GM21786 (cell line): ENCODE measurements around the gene C1orf174.
"Not testable (repeated sequence)": the region's sequence is repeated elsewhere in the genome, so short reads cannot be mapped to it uniquely, and the experiment has no call there.

Experiments used
- ATAC-seq: cut with Tn5 transposase; IDR thresholded peaks from one replicate; pipeline ENCODE4 v1.9.1; 2021; ENCODE audit not compliant: unreplicated experiment

C1orf174 gene

GRCh38 chr1:3926956-3927355 lies 26.9 kb upstream of the C1orf174 start:
- ATAC-seq, result no peak

DNA sequence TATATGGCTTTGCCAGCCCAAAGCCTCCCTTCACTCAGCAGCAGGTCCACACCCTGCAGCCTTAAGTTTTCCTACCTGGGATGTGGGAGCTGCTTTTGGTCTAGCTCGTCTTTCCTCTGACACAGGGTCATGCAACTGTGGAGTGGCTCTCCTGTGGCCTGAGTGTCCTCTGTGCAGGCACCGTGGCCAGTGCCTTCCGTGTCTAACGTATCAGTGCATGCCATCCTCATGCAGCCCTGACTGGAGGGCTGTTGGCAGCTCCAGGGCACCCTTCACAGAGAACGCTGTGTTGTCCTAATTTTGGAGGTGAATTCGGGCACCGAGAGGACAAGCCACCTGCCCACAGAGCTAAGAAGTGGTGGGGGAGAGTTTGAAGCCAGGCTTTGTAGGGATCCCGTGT lies 25.7 kb upstream of the C1orf174 start:
- no peak for ATAC-seq

DNA sequence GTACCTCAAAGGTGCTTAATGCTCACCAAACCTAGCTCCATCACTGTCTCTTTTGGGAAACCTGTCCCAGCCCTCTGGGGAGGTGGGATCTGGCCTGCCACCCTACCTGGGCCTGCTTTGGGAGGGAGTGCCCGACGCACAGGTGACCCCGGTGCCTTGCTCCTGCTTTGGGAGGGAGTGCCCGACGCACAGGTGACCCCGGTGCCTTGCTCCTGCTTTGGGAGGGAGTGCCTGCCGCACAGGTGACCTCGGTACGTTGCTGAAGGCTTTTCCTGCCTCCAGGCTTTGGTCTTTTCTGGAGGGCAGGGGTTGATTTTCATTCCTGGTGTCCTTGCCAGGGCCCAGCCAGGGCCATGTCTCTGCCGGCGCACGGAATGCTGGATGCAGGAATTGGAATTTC lies 25.2 kb upstream of the C1orf174 start:
- no peak for ATAC-seq

GRCh38 chr1:3924825-3925220 lies 24.8 kb upstream of the C1orf174 start:
- no peak for ATAC-seq

- no peak for ATAC-seq
These were observed 24.2 kb upstream of the C1orf174 start for GRCh38 chr1:3924186-3924824.

DNA sequence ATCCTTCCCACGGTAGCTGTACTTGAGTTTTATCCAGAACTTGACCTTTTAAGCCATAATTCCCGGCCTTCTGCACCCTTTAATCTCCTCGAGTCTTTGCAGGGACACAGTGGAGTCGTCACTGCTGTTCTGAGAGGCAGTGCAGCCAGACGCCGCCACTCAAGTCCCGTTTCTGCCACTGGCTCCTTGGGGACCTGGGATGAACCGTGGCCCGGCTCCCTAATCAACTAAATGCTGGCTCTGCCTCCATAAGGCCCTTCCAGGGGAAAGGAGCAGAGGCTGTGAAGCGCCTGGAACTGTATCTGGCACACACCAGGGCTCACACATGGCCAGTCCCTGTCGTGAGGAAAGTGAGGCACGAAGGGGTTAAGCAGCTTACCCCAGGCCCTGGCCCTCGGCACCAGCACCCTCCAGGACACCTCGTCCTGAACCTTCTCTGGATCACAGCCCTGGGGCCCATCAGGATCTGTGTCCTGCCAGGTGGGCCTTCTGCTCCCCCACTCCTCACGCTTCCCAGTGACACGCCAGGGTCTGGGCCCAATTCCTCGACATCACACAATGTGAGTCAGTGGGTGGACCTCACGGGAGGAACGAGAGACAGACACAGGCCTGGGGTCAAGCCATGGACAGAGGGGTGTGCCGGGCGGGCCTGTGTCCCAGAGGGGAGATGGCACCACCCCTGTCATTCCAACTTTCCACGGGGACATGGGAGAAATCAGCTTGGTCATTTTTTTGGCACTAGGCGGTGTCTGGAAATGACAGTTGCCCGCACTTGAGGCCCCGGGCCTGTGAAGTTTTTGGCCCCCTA lies 23.5 kb upstream of the C1orf174 start:
- no peak for ATAC-seq

GRCh38 chr1:3922851-3923250 lies 22.8 kb upstream of the C1orf174 start:
- ATAC-seq, result no peak

DNA sequence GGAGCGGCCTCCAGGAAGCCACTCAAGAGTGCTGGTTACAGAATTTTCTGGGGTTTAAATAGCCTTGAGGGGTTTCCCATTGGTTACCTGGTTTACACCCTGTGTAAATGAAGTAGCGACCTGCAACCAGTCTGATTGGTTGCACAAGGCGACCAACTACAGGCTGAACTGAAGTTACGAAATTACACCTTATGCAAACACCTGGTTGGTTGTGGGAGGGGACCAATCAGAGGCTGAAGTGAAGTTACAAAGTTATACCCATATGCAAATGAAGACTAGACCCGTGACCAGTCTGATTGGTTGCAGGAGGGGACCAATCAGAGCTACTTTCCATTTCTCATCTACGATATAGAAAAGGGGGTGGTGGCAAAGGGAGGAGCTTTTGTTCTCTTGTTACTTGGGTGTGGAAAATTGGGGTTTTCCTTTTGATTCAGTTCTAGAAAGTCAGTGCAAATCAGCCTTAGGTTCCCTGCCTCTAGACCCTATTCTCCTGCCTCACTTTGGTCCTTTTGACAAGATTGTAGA lies 22.2 kb upstream of the C1orf174 start:
- ATAC-seq, result no peak

DNA sequence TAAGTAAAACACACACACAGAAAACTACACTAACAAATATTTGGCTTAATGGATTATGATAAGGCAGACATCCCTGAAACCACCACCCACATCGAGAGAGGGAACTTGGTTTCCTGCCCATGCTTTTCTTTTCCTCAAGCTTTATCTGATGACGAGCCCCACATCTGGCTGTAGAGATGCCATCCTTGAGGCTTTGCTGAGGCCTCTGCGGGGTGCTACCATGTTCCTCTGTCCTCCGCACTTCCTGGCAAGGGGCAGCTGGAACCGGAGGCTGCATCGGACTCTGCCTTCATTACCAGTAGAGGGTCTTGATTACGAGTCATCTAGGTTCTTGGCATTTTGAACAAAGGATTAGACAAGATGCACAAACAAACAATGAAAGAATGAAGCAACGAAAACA lies 21.7 kb upstream of the C1orf174 start:
- no peak for ATAC-seq

DNA sequence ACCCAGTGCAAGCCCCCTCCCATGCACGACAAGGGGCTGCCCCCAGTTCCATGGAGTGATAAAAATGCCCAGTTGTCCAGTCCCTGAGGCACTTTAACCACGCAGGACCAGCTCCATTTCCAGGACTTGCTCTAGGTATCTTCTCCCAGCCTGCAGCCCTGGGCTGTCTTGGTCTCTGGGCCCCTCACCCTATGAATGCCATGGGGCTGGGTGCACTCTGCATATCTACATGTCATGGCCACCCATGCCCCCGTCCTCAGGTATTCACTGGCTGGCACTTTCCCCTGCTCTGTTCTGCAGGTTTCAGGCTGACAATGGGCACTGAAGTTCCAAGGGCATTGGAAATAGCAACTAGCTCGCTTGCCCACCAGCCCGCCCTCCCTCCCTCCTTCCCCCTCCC lies 19.6 kb upstream of the C1orf174 start:
- no peak for ATAC-seq

DNA sequence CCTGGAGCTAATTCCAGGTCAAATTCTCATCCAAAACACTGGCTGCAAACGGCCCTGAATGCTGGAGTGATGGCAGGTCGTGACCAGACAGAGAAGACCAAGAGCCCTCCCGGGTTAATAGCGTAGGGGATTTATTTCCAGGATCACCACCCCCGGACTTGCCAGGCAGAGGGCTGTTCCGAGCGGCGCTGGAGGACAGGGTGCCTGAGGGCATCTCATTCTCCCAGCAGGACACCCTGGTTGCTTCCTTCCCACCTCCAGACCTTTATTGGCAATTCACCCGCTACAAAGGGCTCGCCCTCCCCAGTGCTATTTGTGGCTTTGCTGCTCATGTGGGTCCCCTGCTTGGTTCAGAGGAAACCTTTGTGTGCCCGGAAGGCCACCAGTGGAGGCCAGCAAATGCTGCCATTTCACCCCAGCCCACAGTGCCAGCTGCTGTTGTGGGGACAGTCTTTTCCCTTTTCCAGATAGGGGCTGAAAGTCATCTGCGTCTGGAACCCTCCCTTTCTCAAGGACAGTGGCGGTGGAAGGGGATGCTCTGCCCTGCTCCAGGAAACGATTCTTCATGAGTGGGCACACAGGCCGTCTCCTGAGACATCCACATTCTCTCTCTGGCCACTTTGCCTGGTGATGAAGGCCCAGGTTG lies 19.0 kb upstream of the C1orf174 start:
- ATAC-seq, result no peak

GRCh38 chr1:3918359-3918758 lies 18.3 kb upstream of the C1orf174 start:
- ATAC-seq, result not testable (repeated sequence)

DNA sequence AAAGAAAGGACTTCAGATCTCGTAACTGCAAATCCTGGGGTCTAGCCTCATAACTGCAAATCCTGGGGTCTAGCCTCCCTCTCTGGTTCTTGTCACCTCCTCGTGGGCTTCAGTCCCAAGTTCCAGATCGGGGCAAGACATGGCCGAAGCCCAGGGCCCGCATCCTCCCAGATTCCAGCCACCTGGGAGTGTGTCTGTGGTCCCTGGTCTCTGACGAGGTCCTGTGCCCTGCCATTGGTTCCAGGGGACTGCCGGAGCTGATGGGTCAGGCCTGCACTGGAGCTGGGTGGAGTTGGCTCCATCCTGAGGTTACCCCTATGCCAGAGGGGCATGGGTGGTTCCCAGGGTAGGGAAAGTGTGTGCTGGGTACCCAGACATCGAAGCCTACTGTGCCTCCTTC lies 17.7 kb upstream of the C1orf174 start:
- no peak for ATAC-seq

DNA sequence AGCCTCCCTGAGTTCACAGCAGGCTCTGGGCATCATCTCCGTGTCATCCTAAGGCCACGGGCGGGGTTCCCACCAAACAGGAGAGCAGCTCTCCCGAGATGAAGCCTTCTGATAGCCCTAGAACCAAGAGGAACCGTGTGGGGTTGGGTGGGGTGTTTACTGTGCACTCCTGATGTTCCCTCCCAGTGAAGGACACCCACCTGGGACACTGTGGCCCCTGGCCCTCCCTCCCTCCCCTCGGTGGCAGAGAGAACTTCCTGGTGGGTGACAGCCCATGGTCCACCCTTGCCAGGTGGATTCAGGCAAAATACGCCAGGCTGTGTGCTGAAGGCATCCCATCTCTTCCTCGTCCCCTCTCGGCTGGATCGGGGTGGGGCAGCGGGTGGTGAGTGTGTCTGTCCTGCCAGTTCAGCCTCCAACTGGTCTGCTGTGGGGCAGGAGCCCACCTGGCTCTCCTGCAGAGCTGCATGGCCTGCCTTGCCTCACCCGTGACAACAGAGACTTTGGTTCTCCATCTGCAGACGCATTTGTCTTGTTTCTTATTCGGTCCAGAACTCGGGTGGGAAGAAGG lies 15.6 kb upstream of the C1orf174 start:
- no peak for ATAC-seq

- ATAC-seq, result no peak
These were observed 14.8 kb upstream of the C1orf174 start for GRCh38 chr1:3914911-3915310.

- no peak for ATAC-seq
These were observed 14.3 kb upstream of the C1orf174 start for GRCh38 chr1:3914331-3914851.

- no peak for ATAC-seq
These were observed 13.0 kb upstream of the C1orf174 start for GRCh38 chr1:3912809-3913685.

DNA sequence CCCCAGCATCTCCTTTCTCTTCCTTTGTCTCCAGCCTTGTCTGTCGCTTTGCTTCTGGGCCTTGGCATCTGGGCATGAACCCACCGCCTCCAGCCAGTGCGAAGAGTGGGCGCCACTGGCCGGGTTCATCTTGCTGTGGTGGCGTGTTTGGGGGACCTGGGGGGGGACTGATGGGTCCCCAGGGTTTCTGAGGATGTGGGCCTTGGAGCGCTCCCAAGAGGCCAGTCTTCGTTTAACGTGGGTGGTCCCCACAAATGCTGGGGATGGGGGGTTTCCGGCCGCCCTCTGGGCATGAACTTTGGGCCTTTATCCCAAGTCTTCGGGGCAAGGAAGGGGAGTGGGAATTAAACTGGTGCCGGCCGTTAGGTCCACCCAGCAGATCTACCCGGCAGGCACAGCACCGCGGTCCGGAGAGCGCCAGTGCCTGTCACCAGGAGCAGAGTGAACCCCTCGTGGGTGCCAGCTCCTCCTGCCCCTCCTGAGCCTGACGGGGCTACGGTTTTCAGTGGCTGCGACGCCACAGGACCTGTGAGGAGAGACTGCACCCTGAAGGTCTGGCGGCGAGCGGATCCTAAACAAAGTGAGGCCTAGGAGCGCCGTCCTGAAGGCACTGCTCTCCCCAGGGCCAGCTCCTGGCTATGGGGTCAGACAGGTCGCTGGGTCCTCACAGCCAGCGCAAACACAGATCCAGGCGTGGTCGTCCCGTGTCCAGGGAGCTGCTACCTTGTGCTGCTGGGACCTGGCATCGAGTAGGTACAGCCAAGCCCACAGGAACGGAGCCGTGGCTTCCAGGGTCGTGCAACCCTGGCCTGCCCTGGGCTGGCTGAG lies 12.1 kb upstream of the C1orf174 start:
- no peak for ATAC-seq
